ENCODE data around the gene RING1.
"Not testable (repeated sequence)": the region's sequence is repeated elsewhere in the genome, so short reads cannot be mapped to it uniquely, and the experiment has no call there.

RING1 gene

GRCh38 chr6:33206027-33206863, 2.1 kb upstream of the RING1 start:
- DNase-seq (ENCODE audit: low read depth): no peak

- no peak for DNase-seq (ENCODE audit: low read depth)
Measured at GRCh38 chr6:33206864-33207551, 1.3 kb upstream of the RING1 start.

GRCh38 chr6:33207552-33208090, 679 bp upstream of the RING1 start:
- DNase-seq (ENCODE audit: low read depth): no peak

- no peak for DNase-seq (ENCODE audit: low read depth)
Measured at GRCh38 chr6:33209856-33210255, 1.6 kb downstream of the RING1 start.

GRCh38 chr6:33211136-33211535, 2.8 kb downstream of the RING1 start:
- DNase-seq (ENCODE audit: low read depth): no peak

GRCh38 chr6:33211666-33212422, 3.5 kb downstream of the RING1 start:
- no peak for DNase-seq (ENCODE audit: low read depth)

GRCh38 chr6:33212857-33213165, 4.5 kb downstream of the RING1 start:
- no peak for DNase-seq (ENCODE audit: low read depth)

GRCh38 chr6:33213166-33213988, 5.1 kb downstream of the RING1 start:
- no peak for DNase-seq (ENCODE audit: low read depth)

- DNase-seq (ENCODE audit: low read depth): no peak
Measured at GRCh38 chr6:33213989-33214335, 5.7 kb downstream of the RING1 start.

GRCh38 chr6:33215271-33216116, 7.2 kb downstream of the RING1 start:
- DNase-seq (ENCODE audit: low read depth): no peak

GRCh38 chr6:33216117-33216649, 7.9 kb downstream of the RING1 start:
- DNase-seq (ENCODE audit: low read depth): no peak

- no peak for DNase-seq (ENCODE audit: low read depth)
Measured at GRCh38 chr6:33217246-33217645, 8.9 kb downstream of the RING1 start.

- no peak for DNase-seq (ENCODE audit: low read depth)
Measured at GRCh38 chr6:33217681-33218080, 9.4 kb downstream of the RING1 start.

GRCh38 chr6:33226503-33227120, 18.3 kb downstream of the RING1 start:
- DNase-seq (ENCODE audit: low read depth): not testable (repeated sequence)

GRCh38 chr6:33235221-33235634, 26.9 kb downstream of the RING1 start:
- DNase-seq (ENCODE audit: low read depth): no peak

- no peak for DNase-seq (ENCODE audit: low read depth)
Measured at GRCh38 chr6:33236328-33236727, 28.0 kb downstream of the RING1 start.

GRCh38 chr6:33236852-33237251, 28.6 kb downstream of the RING1 start:
- no peak for DNase-seq (ENCODE audit: low read depth)

GRCh38 chr6:33237741-33238140, 29.4 kb downstream of the RING1 start:
- no peak for DNase-seq (ENCODE audit: low read depth)

- DNase-seq (ENCODE audit: low read depth): no peak
Measured at GRCh38 chr6:33241968-33242367, 33.7 kb downstream of the RING1 start.

GRCh38 chr6:33243476-33243875, 35.2 kb downstream of the RING1 start:
- DNase-seq (ENCODE audit: low read depth): no peak

Measured in non-pigmented ciliary epithelial cell (primary cell).